ENCODE data around the gene PCDHA9.

DNA sequence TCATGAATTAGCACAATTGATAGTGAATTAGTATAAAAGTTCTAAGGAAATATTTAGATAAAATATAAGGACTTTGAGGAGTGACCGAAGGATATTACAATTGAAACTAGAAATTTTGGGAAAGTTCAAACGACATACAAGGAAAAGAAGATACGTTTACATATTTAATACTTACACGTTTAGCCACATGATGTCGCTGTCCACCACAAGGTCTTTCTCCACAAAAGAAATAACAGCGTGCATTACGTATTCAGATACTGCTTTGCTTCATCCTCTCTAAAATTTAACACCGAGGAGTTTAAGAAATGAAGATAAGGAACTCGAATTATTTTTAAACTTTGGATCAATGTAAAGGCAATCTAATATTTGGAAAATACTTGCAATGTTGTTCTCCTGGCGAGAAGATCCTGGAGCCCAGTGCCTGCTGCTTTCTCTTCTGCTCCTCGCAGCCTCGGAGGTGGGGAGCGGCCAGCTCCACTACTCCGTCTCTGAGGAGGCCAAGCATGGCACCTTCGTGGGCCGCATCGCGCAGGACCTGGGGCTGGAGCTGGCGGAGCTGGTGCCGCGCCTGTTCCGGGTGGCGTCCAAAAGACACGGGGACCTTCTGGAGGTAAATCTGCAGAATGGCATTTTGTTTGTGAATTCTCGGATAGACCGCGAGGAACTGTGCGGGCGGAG, 47.2 kb upstream of the PCDHA9 start, which contains the start of gene PCDHA3:
- TF ChIP-seq, protein P1, sequence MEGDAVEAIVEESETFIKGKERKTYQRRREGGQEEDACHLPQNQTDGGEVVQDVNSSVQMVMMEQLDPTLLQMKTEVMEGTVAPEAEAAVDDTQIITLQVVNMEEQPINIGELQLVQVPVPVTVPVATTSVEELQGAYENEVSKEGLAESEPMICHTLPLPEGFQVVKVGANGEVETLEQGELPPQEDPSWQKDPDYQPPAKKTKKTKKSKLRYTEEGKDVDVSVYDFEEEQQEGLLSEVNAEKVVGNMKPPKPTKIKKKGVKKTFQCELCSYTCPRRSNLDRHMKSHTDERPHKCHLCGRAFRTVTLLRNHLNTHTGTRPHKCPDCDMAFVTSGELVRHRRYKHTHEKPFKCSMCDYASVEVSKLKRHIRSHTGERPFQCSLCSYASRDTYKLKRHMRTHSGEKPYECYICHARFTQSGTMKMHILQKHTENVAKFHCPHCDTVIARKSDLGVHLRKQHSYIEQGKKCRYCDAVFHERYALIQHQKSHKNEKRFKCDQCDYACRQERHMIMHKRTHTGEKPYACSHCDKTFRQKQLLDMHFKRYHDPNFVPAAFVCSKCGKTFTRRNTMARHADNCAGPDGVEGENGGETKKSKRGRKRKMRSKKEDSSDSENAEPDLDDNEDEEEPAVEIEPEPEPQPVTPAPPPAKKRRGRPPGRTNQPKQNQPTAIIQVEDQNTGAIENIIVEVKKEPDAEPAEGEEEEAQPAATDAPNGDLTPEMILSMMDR (IDR thresholded peaks at IDR 0.05 in 8 of 11, conservative IDR thresholded peaks at IDR 0.05 in 3 of 11), result peak in 1 of 11 experiments; percentile 12
- TF ChIP-seq POLR2AphosphoS5 (IDR thresholded peaks at IDR 0.05) (no peak), POLR2A (IDR thresholded peaks at IDR 0.05) (no peak)

Data from spleen (tissue), 7 donors.